ENCODE data around the gene EPHB1. TPM values are rescaled to one million over a fixed set of nuclear protein-coding genes. Genes with fewer than 3 reads are reported as not detected.

The EPHB1 gene
- total RNA-seq, 1 donor = 1.3 TPM

GRCh38 chr3:135238236-135238830 lies 443.3 kb downstream of the EPHB1 start:
- DNase-seq (ENCODE audit: low read depth) = no peak
- no peak overlapping the region for H3K4me3 ChIP-seq (ENCODE audit: low read depth, low read length)
- no peak for TF ChIP-seq CTCF (IDR thresholded peaks at IDR 0.05; ENCODE audit: insufficient read depth, low read depth, low read length)

- no peak for TF ChIP-seq CTCF (IDR thresholded peaks at IDR 0.05; ENCODE audit: insufficient read depth, low read depth, low read length)
- no peak overlapping the region for H3K4me3 ChIP-seq (ENCODE audit: low read depth, low read length)
These were observed 444.0 kb downstream of the EPHB1 start for GRCh38 chr3:135238871-135239614.

DNA sequence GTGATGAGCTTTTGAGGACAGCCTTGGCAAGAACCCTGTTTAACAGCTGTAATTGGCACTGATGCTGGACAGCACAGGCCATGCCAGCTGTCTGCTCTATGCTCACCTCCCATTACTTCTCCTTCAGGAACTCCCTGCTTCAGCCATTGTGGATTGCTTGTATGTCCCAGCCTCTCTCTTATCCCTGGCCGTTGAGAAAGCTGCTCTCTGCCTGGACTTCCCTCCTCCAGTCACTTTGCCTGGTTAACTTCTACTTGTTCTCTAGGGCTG lies 444.5 kb downstream of the EPHB1 start:
- DNase-seq (ENCODE audit: low read depth) = no peak
- TF ChIP-seq CTCF (IDR thresholded peaks at IDR 0.05; ENCODE audit: insufficient read depth, low read depth, low read length) = no peak
- no peak overlapping the region for H3K4me3 ChIP-seq (ENCODE audit: low read depth, low read length)

More at GRCh38 chr3:135238871-135239614, 444.0 kb downstream of the EPHB1 start:
- no peak for DNase-seq (ENCODE audit: low read depth)

DNA sequence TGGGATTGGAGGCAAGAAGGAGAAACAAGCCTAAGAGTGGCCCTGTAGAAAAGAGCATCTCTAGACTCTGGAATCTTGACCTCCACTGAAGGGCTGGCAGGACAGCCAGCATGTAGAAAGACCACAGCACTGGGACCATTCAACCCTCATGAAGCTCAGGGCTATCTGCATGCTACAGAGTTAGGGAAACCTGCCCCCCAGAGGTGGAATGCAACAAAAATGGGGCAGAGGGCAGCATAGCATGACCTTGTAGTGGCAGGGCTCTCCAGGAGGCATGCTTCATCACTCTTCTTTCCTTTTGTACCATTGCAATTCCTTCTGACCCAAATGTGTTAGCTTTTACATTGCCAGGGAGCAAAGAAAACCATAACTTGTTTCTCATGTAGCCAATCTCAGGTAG lies 445.4 kb downstream of the EPHB1 start:
- DNase-seq (ENCODE audit: low read depth) = no peak
- no peak for TF ChIP-seq CTCF (IDR thresholded peaks at IDR 0.05; ENCODE audit: insufficient read depth, low read depth, low read length)

DNA sequence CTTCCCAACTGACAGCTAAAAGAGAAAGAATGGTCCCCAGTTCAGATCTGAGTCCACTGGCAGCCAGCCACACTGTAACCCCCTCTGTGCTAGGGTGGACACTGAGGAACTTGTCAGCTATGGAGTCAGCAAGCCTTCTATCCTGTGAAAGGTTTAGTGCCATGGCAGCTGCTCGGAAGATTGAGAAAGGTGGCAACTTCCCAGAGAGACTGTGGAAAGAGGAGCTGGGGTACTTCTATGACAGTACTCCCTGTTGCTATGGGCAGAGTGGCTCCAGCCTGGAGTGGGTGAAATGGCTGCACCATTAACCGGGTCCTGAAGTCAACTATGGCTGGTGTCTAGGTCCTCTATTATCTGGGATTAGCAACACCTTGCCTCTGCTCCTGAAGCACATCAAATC lies 447.2 kb downstream of the EPHB1 start:
- no peak overlapping the region for H3K4me3 ChIP-seq (ENCODE audit: low read depth, low read length)
- no peak for TF ChIP-seq CTCF (IDR thresholded peaks at IDR 0.05; ENCODE audit: insufficient read depth, low read depth, low read length)
- no peak for DNase-seq (ENCODE audit: low read depth)

More for the DNA sequence above, 445.4 kb downstream of the EPHB1 start:
- no peak overlapping the region for H3K4me3 ChIP-seq (ENCODE audit: low read depth, low read length)

GRCh38 chr3:135243616-135244015 lies 448.6 kb downstream of the EPHB1 start:
- no peak for DNase-seq (ENCODE audit: low read depth)
- no peak overlapping the region for H3K4me3 ChIP-seq (ENCODE audit: low read depth, low read length)
- no peak for TF ChIP-seq CTCF (IDR thresholded peaks at IDR 0.05; ENCODE audit: insufficient read depth, low read depth, low read length)

DNA sequence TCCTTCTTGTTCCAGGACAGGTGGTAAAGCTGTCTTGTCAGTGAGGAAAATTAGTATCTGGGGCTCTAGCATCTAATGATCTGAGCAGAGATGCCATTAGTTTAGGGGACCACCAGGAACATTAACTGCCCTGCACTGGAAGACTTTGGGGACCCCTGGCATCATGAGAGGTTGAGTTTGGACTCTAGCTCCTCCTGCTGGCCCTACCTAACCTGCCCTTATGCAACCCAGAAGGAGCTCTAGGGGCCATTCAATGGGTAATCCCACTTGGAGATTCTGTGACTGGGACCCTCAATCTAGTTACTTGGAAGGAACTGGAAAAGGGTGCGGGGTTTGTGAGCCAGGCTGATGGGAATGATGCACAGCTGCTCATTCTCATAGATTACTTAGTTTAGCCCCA lies 451.0 kb downstream of the EPHB1 start:
- no peak for TF ChIP-seq CTCF (IDR thresholded peaks at IDR 0.05; ENCODE audit: insufficient read depth, low read depth, low read length)
- no peak overlapping the region for H3K4me3 ChIP-seq (ENCODE audit: low read depth, low read length)
- no peak for DNase-seq (ENCODE audit: low read depth)
